ENCODE measurements around the gene WNT3.

- no peak for TF ChIP-seq REST (IDR thresholded peaks at IDR 0.05)
- TF ChIP-seq CTCF (IDR thresholded peaks at IDR 0.05; ENCODE audit: low read depth, low read length, missing input control), result no peak
- no peak for TF ChIP-seq ATF3 (IDR thresholded peaks at IDR 0.05)
- TF ChIP-seq HNF4A (conservative IDR thresholded peaks at IDR 0.05), result no peak
- TF ChIP-seq RXRA (IDR thresholded peaks at IDR 0.05), result no peak
- TF ChIP-seq ZBTB33 (IDR thresholded peaks at IDR 0.05), result no peak
- TF ChIP-seq RAD21 (IDR thresholded peaks at IDR 0.05), result no peak
- no peak for TF ChIP-seq FOXA1 (IDR thresholded peaks at IDR 0.05)
Observed at GRCh38 chr17:46796956-46797530, 21.4 kb downstream of the WNT3 start.
